ENCODE results near the gene LTK. TPM values are rescaled to one million over a fixed set of nuclear protein-coding genes. Genes with fewer than 3 reads are reported as not detected.

LTK gene
- total RNA-seq, 1 experiment from 2014 or later = 0.07 TPM

GRCh38 chr15:41465822-41466421 is 47.7 kb downstream of the LTK start:
- H3K27ac ChIP-seq (ENCODE audit: low read length) = no peak overlapping the region
- H3K9me3 ChIP-seq (ENCODE audit: low read length) = no peaks in the 10 kb centered on the region
- peaks cover 36% of the 10 kb centered on the region for H3K36me3 ChIP-seq (ENCODE audit: low read depth, low read length)
- H2AFZ ChIP-seq (ENCODE audit: low read length) = no peak overlapping the region
- BruUV-seq (replicated peaks) = no TSS peak
- no peaks in the 10 kb centered on the region for H3K79me2 ChIP-seq (ENCODE audit: low read length)
- H3K9ac ChIP-seq (ENCODE audit: low read length) = no peak overlapping the region
- no peak overlapping the region for H3K4me3 ChIP-seq (ENCODE audit: low read length)
- TF ChIP-seq, protein P1, sequence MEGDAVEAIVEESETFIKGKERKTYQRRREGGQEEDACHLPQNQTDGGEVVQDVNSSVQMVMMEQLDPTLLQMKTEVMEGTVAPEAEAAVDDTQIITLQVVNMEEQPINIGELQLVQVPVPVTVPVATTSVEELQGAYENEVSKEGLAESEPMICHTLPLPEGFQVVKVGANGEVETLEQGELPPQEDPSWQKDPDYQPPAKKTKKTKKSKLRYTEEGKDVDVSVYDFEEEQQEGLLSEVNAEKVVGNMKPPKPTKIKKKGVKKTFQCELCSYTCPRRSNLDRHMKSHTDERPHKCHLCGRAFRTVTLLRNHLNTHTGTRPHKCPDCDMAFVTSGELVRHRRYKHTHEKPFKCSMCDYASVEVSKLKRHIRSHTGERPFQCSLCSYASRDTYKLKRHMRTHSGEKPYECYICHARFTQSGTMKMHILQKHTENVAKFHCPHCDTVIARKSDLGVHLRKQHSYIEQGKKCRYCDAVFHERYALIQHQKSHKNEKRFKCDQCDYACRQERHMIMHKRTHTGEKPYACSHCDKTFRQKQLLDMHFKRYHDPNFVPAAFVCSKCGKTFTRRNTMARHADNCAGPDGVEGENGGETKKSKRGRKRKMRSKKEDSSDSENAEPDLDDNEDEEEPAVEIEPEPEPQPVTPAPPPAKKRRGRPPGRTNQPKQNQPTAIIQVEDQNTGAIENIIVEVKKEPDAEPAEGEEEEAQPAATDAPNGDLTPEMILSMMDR (conservative IDR thresholded peaks at IDR 0.05; ENCODE audit: low read depth, low read length) = peak; percentile 97
- TF ChIP-seq EZH2 (IDR thresholded peaks at IDR 0.05; ENCODE audit: low read length, unreplicated experiment) = no peak
- H3K4me2 ChIP-seq (ENCODE audit: low read length) = no peak overlapping the region
- H3K4me1 ChIP-seq (ENCODE audit: insufficient read depth, low read length) = no peaks in the 10 kb centered on the region
- CTCF ChIA-PET = interaction anchor here (0.8 to 1.3 kb wide), 6 partner anchors 27 to 138 kb away, joined by 3 to 8 read pairs (median 4); no protein-coding TSS in a partner anchor
- POLR2A ChIA-PET (ENCODE audit: unreplicated experiment) = interaction anchor here (0.6 to 1.2 kb wide), 2 partner anchors 120 to 572 kb away, joined by 4 to 6 read pairs; no protein-coding TSS in a partner anchor
- H3F3A ChIP-seq (ENCODE audit: low read length, unreplicated experiment) = no peaks in the 10 kb centered on the region
- ATAC-seq = peak; percentile 80
- intact Hi-C loops (cut with micrococcal nuclease) = loop anchor here (5.0 to 10.0 kb wide), 3 partner anchors 41 to 279 kb away; no protein-coding TSS in a partner anchor
- H3K9me2 ChIP-seq (replicated peaks; ENCODE audit: low read length) = no peaks in the 10 kb centered on the region
- 0 out of 2 replicates have a peak, but pooled peaks cover 4% of the 10 kb centered on the region for H4K20me1 ChIP-seq (ENCODE audit: low read length)
- H3K27me3 ChIP-seq (ENCODE audit: low read length) = no peaks in the 10 kb centered on the region
- DNase-seq = peak; percentile 73

- Histone ChIP-seq H3K9me2 (replicated peaks; ENCODE audit: low read length) (no peaks in the 10 kb centered on the region), H3K36me3 (ENCODE audit: low read depth, low read length) (peaks cover 30% of the 10 kb centered on the region)
- BruUV-seq (replicated peaks) = no TSS peak
Measured at GRCh38 chr15:41464889-41465580, 48.6 kb downstream of the LTK start.

More at GRCh38 chr15:41464889-41465580, 48.6 kb downstream of the LTK start:
- no peaks in the 10 kb centered on the region for H3K9me3 ChIP-seq (ENCODE audit: low read length)
- H4K20me1 ChIP-seq (ENCODE audit: low read length) = 0 out of 2 replicates have a peak, but pooled peaks cover 4% of the 10 kb centered on the region
- no peaks in the 10 kb centered on the region for H3K27me3 ChIP-seq (ENCODE audit: low read length)
- TF ChIP-seq, protein P1 (conservative IDR thresholded peaks at IDR 0.05; ENCODE audit: low read depth, low read length) = no peak
- TF ChIP-seq EZH2phosphoT487 (IDR thresholded peaks at IDR 0.05; ENCODE audit: borderline replicate concordance, low read length) = no peak
- no peak for TF ChIP-seq EZH2 (IDR thresholded peaks at IDR 0.05; ENCODE audit: low read length, unreplicated experiment)
- H3K4me1 ChIP-seq (ENCODE audit: insufficient read depth, low read length) = no peaks in the 10 kb centered on the region
- no peaks in the 10 kb centered on the region for H3F3A ChIP-seq (ENCODE audit: low read length, unreplicated experiment)
- ChIA-PET CTCF (interaction anchor here (0.8 to 1.3 kb wide), 4 partner anchors 42 to 139 kb away, joined by 3 to 8 read pairs (median 5); no protein-coding TSS in a partner anchor), POLR2A (ENCODE audit: unreplicated experiment) (interaction anchor here (0.6 to 1.2 kb wide), 3 partner anchors 33 to 231 kb away, joined by 4 to 7 read pairs (median 5); no protein-coding TSS in a partner anchor)
- H3K9ac ChIP-seq (ENCODE audit: low read length) = no peak overlapping the region
- H3K79me2 ChIP-seq (ENCODE audit: low read length) = no peaks in the 10 kb centered on the region
- H2AFZ ChIP-seq (ENCODE audit: low read length) = no peak overlapping the region
- intact Hi-C loops (cut with micrococcal nuclease) = loop anchor here (5.0 to 10.0 kb wide), 3 partner anchors 42 to 280 kb away; no protein-coding TSS in a partner anchor
- no peak for ATAC-seq
- H3K27ac ChIP-seq (ENCODE audit: low read length) = no peak overlapping the region
- no peak for DNase-seq
- no peak overlapping the region for H3K4me3 ChIP-seq (ENCODE audit: low read length)
- no peak overlapping the region for H3K4me2 ChIP-seq (ENCODE audit: low read length)

Data from PC-3 (cell line).